Measurements from ENCODE around the gene KCNE5.
"Not testable (repeated sequence)": the region's sequence is repeated elsewhere in the genome, so short reads cannot be mapped to it uniquely, and the experiment has no call there.

The KCNE5 gene, protein sequence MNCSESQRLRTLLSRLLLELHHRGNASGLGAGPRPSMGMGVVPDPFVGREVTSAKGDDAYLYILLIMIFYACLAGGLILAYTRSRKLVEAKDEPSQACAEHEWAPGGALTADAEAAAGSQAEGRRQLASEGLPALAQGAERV

GRCh38 chrX:109624641-109625616 is at the start of gene KCNE5:
KCNE5 (minus strand) TSS chrX:109625172; CDS start chrX:109625020, 152 bp downstream.
- no peak for DNase-seq (ENCODE audit: extremely low spot score)
- TF ChIP-seq, protein P1, sequence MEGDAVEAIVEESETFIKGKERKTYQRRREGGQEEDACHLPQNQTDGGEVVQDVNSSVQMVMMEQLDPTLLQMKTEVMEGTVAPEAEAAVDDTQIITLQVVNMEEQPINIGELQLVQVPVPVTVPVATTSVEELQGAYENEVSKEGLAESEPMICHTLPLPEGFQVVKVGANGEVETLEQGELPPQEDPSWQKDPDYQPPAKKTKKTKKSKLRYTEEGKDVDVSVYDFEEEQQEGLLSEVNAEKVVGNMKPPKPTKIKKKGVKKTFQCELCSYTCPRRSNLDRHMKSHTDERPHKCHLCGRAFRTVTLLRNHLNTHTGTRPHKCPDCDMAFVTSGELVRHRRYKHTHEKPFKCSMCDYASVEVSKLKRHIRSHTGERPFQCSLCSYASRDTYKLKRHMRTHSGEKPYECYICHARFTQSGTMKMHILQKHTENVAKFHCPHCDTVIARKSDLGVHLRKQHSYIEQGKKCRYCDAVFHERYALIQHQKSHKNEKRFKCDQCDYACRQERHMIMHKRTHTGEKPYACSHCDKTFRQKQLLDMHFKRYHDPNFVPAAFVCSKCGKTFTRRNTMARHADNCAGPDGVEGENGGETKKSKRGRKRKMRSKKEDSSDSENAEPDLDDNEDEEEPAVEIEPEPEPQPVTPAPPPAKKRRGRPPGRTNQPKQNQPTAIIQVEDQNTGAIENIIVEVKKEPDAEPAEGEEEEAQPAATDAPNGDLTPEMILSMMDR (IDR thresholded peaks at IDR 0.05; ENCODE audit: control extremely low read depth, extremely low read depth, low read depth, missing control alignments) = no peak
- POLR2A ChIA-PET = no interaction called here
- CTCF ChIA-PET = interaction anchor here (1.8 kb wide), 1 partner anchor 10 kb away, joined by 6 read pairs; no protein-coding TSS in a partner anchor

DNA sequence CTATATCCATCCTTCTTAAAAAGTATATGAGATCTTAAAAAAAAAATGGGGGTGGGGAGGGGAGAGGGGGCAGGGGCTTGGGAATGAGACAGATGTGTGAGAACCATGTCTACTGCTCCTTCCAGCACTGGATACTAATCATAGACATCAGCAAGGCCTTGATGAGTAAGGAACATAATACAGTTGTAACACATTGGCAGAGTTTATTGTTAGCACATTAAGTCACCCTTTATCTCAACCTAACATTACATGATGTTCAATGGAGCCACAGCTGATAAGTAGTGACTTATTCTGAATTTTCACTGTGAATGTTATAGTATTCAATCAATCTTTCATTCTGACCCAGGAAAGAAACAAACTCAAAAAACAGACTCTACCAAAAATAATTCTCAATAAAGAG is 47.3 kb upstream of the KCNE5 start:
- ChIA-PET POLR2A (no interaction called here), CTCF (no interaction called here)
- DNase-seq (ENCODE audit: extremely low spot score) = no peak
- TF ChIP-seq, protein P1 (IDR thresholded peaks at IDR 0.05; ENCODE audit: control extremely low read depth, extremely low read depth, low read depth, missing control alignments) = no peak

GRCh38 chrX:109671170-109671569 is 46.2 kb upstream of the KCNE5 start:
- CTCF ChIA-PET; POLR2A ChIA-PET; DNase-seq (ENCODE audit: extremely low spot score): not testable (repeated sequence)

- TF ChIP-seq, protein P1 (IDR thresholded peaks at IDR 0.05; ENCODE audit: control extremely low read depth, extremely low read depth, low read depth, missing control alignments) = no peak
- ChIA-PET CTCF (no interaction called here), POLR2A (no interaction called here)
- DNase-seq (ENCODE audit: extremely low spot score) = no peak
These were observed 43.0 kb upstream of the KCNE5 start for GRCh38 chrX:109667986-109668385.

GRCh38 chrX:109660435-109661143 is 35.6 kb upstream of the KCNE5 start:
- ChIA-PET POLR2A (no interaction called here), CTCF (no interaction called here)
- DNase-seq (ENCODE audit: extremely low spot score) = no peak
- TF ChIP-seq, protein P1 (IDR thresholded peaks at IDR 0.05; ENCODE audit: control extremely low read depth, extremely low read depth, low read depth, missing control alignments) = no peak

DNA sequence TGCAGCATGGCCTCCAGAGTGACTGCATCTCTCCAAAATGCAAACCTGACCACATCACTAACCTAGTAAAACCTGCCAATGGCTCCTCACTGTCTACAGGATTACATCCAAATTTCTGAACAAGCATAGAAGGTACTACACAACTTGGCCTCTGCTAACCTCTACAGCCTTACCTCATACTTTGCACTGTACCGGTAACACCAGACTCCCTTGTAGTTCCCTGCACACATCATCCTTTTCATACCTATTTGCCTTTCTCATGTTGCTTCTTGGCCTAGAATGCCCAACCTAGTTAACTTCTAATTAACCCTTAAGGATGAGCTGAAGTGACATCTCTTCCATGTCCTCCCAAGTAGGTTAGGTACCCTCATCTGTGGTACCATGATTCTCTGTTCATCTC is 33.4 kb upstream of the KCNE5 start:
- CTCF ChIA-PET = no interaction called here
- TF ChIP-seq, protein P1 (IDR thresholded peaks at IDR 0.05; ENCODE audit: control extremely low read depth, extremely low read depth, low read depth, missing control alignments) = no peak
- no peak for DNase-seq (ENCODE audit: extremely low spot score)
- POLR2A ChIA-PET = no interaction called here

- POLR2A ChIA-PET; DNase-seq (ENCODE audit: extremely low spot score); CTCF ChIA-PET: not testable (repeated sequence)
These were observed 32.4 kb upstream of the KCNE5 start for GRCh38 chrX:109657364-109657763.
